ENCODE results near the gene CPLANE2. TPM values are rescaled to one million over a fixed set of nuclear protein-coding genes. Genes with fewer than 3 reads are reported as not detected.
"Not testable (repeated sequence)": the region's sequence is repeated elsewhere in the genome, so short reads cannot be mapped to it uniquely, and the experiment has no call there.

Gene CPLANE2
- total RNA-seq, 1 experiment from 2014 or later: 5.5 TPM

GRCh38 chr1:16248603-16249516, 11.9 kb upstream of the CPLANE2 start:
- DNase-seq (ENCODE audit: low spot score): peak; percentile 60

- no peak for DNase-seq (ENCODE audit: low spot score)
Measured at GRCh38 chr1:16248007-16248436, 11.0 kb upstream of the CPLANE2 start.

- DNase-seq (ENCODE audit: low spot score): no peak
Measured at GRCh38 chr1:16247441-16247840, 10.5 kb upstream of the CPLANE2 start.

- DNase-seq (ENCODE audit: low spot score): no peak
Measured at GRCh38 chr1:16246961-16247360, 10.0 kb upstream of the CPLANE2 start.

GRCh38 chr1:16246239-16246638, 9.3 kb upstream of the CPLANE2 start:
- not testable (repeated sequence) for DNase-seq (ENCODE audit: low spot score)

- DNase-seq (ENCODE audit: low spot score): no peak
Measured at GRCh38 chr1:16245476-16246196, 8.7 kb upstream of the CPLANE2 start.

GRCh38 chr1:16244650-16245285, 7.8 kb upstream of the CPLANE2 start:
- DNase-seq (ENCODE audit: low spot score): no peak

GRCh38 chr1:16243936-16244649, 7.1 kb upstream of the CPLANE2 start:
- DNase-seq (ENCODE audit: low spot score): peak; percentile 69

- DNase-seq (ENCODE audit: low spot score): no peak
Measured at GRCh38 chr1:16243215-16243610, 6.2 kb upstream of the CPLANE2 start.

- DNase-seq (ENCODE audit: low spot score): no peak
Measured at GRCh38 chr1:16242556-16243214, 5.7 kb upstream of the CPLANE2 start.

GRCh38 chr1:16241221-16241708, 4.3 kb upstream of the CPLANE2 start:
- no peak for DNase-seq (ENCODE audit: low spot score)

- DNase-seq (ENCODE audit: low spot score): no peak
Measured at GRCh38 chr1:16239972-16240491, 3.0 kb upstream of the CPLANE2 start.

- DNase-seq (ENCODE audit: low spot score): no peak
Measured at GRCh38 chr1:16237343-16237830, 404 bp upstream of the CPLANE2 start.

GRCh38 chr1:16235944-16236510, 956 bp downstream of the CPLANE2 start:
- peak; percentile 40 for DNase-seq (ENCODE audit: low spot score)

GRCh38 chr1:16235347-16235746, 1.6 kb downstream of the CPLANE2 start:
- no peak for DNase-seq (ENCODE audit: low spot score)

GRCh38 chr1:16233431-16233830, 3.6 kb downstream of the CPLANE2 start:
- DNase-seq (ENCODE audit: low spot score): no peak

- no peak for DNase-seq (ENCODE audit: low spot score)
Measured at GRCh38 chr1:16232316-16232710, 4.7 kb downstream of the CPLANE2 start.

GRCh38 chr1:16231331-16232315, 5.4 kb downstream of the CPLANE2 start:
- peak; percentile 46 for DNase-seq (ENCODE audit: low spot score)

- no peak for DNase-seq (ENCODE audit: low spot score)
Measured at GRCh38 chr1:16230744-16231143, 6.2 kb downstream of the CPLANE2 start.
